Ureter (tissue), 1 donor: ENCODE data around the gene SLC66A2. TPM values are rescaled to one million over a fixed set of nuclear protein-coding genes. Genes with fewer than 3 reads are reported as not detected.

Experiments
- total RNA-seq: library from RNA; stranded (reverse); gene quantifications from one replicate; pipeline ENCODE4 v1.2.4, GENCODE V29; 2023
- donor health status: DM: yes; HTN: yes; CAD: no.

SLC66A2 gene
- total RNA-seq, 1 donor from 2014 or later, result 37.4 TPM

Other genes with a start within 250 kb of the SLC66A2 start
- gene KCNG2, start 153.7 kb downstream of the SLC66A2 start, total RNA-seq, result not detected
- gene HSBP1L1, start 13.0 kb upstream of the SLC66A2 start, total RNA-seq, result 29.5 TPM
- gene TXNL4A, start 36.9 kb upstream of the SLC66A2 start, total RNA-seq, result 82.1 TPM
- 35.7 TPM for gene RBFA, start 82.8 kb upstream of the SLC66A2 start, total RNA-seq
- 28.0 TPM for gene ADNP2, start 157.6 kb upstream of the SLC66A2 start, total RNA-seq